Fibroblast of lung (primary cell): ENCODE results near the gene DCN. TPM values are rescaled to one million over a fixed set of nuclear protein-coding genes. Genes with fewer than 3 reads are reported as not detected.

Experiments used
- DNase-seq, 2 donors: peaks; one replicate each; pipeline versions ENCODE4 v3.0.0 to v3.0.0-alpha.2; 2010; ENCODE audit warnings: low read depth in 2 of 2
- H2AFZ ChIP-seq: 2 replicates; pipeline ENCODE4 v1.5.1; 2012; ENCODE audit warnings: low read length, control low read depth, inconsistent platforms
- H3K27ac ChIP-seq: 2 replicates; pipeline ENCODE4 v1.5.1; 2011; ENCODE audit warnings: low read length, control low read depth; ENCODE audit not compliant: insufficient read depth
- H3K27me3 ChIP-seq: 2 replicates; pipeline ENCODE4 v1.5.1; 2011; ENCODE audit warnings: mild to moderate bottlenecking, low read length; ENCODE audit not compliant: control insufficient read depth, insufficient read depth
- H3K36me3 ChIP-seq: 2 replicates; pipeline ENCODE4 v1.5.1; 2011; ENCODE audit warnings: low read length; ENCODE audit not compliant: control insufficient read depth, insufficient read depth
- H3K4me1 ChIP-seq: 2 replicates; pipeline ENCODE4 v1.5.1; 2011; ENCODE audit warnings: low read length; ENCODE audit not compliant: control insufficient read depth, insufficient read depth; ENCODE audit errors: extremely low read depth
- H3K4me2 ChIP-seq: 2 replicates; pipeline ENCODE4 v1.5.1; 2011; ENCODE audit warnings: low read length, control low read depth; ENCODE audit not compliant: insufficient read depth; ENCODE audit errors: extremely low read depth
- H3K4me3 ChIP-seq, 4 experiments: fragments of 200-600 bp in 1 of 4; sonication (generic) in 1 of 4; replicated peaks in 1 of 4; 2 replicates each; pipeline ENCODE4 v1.5.1; 2011 to 2016; ENCODE audit warnings: low read length in 4 of 4, low read depth in 3 of 4, mild to moderate bottlenecking in 3 of 4, control low read depth in 2 of 4, inconsistent platforms in 1 of 4, mixed read lengths in 1 of 4; ENCODE audit not compliant: insufficient read depth in 1 of 4; ENCODE audit errors: control extremely low read depth in 1 of 4
- H3K79me2 ChIP-seq: 2 replicates; pipeline ENCODE4 v1.5.1; 2012; ENCODE audit warnings: mild to moderate bottlenecking, low read length, inconsistent platforms; ENCODE audit not compliant: control insufficient read depth, insufficient read depth
- H3K9ac ChIP-seq: 2 replicates; pipeline ENCODE4 v1.5.1; 2011; ENCODE audit warnings: mild to moderate bottlenecking, low read length, control low read depth; ENCODE audit not compliant: insufficient read depth
- H3K9me3 ChIP-seq: 2 replicates; pipeline ENCODE4 v1.5.1; 2012; ENCODE audit warnings: low read depth, low read length; ENCODE audit not compliant: control insufficient read depth, insufficient read depth
- H4K20me1 ChIP-seq: 2 replicates; pipeline ENCODE4 v1.5.1; 2011; ENCODE audit warnings: low read length; ENCODE audit not compliant: control insufficient read depth, insufficient read depth; ENCODE audit errors: extremely low read depth
- CTCF ChIP-seq, 2 donors: IDR thresholded peaks in 1 of 2; conservative IDR thresholded peaks in 1 of 2; 1 replicate in 1 of 2; 2 replicates in 1 of 2; pipeline ENCODE4 v1.5.1; 2011 to 2012; ENCODE audit warnings: low read length in 2 of 2, control low read depth in 1 of 2, inconsistent platforms in 1 of 2, low read depth in 1 of 2, mild to moderate bottlenecking in 1 of 2
- EZH2 ChIP-seq: IDR thresholded peaks from 2 replicates; pipeline ENCODE4 v1.5.1; 2012; ENCODE audit warnings: low read length, control low read depth, mild to moderate bottlenecking; ENCODE audit errors: missing control alignments
- polyA plus RNA-seq, 2 donors: library from polyadenylated mRNA; depleted of rRNA in 1 of 2; stranded (reverse) in 1 of 2; unstranded in 1 of 2; fragments of >200 nt; gene quantifications; 2 replicates each; pipeline ENCODE4 v1.2.1, GENCODE V29; 2011 to 2012; ENCODE audit warnings: missing spikeins in 1 of 2
- total RNA-seq: library from RNA; depleted of rRNA; stranded (reverse); fragments of >200 nt; gene quantifications from 2 replicates; pipeline ENCODE4 v1.2.1, GENCODE V29; 2014

DCN gene
- total and polyA plus RNA-seq, 2 donors (not counting 1 experiment from before 2014, with no cell fraction given): 902 to 4,941 TPM

GRCh38 chr12:91155990-91156389, 26.6 kb downstream of the DCN start:
- no peaks in the 10 kb centered on the region for H4K20me1 ChIP-seq
- TF ChIP-seq CTCF (conservative IDR thresholded peaks at IDR 0.05 in 1 of 2, IDR thresholded peaks at IDR 0.05 in 1 of 2; ENCODE audit: low read depth in 1 of 2, low read length in 2 of 2) (no peak), EZH2 (no peak)
- no peak overlapping the region for H3K4me3 ChIP-seq
- no peaks in the 10 kb centered on the region for H3K4me1 ChIP-seq
- H3K27ac ChIP-seq: no peak overlapping the region
- DNase-seq: no peak
- H3K27me3 ChIP-seq: no peaks in the 10 kb centered on the region
- no peaks in the 10 kb centered on the region for H3K79me2 ChIP-seq
- H3K4me2 ChIP-seq: no peak overlapping the region
- H3K9ac ChIP-seq: no peak overlapping the region
- H3K9me3 ChIP-seq: no peaks in the 10 kb centered on the region
- H3K36me3 ChIP-seq: peaks cover 20% of the 10 kb centered on the region
- H2AFZ ChIP-seq: no peak overlapping the region

- H3K36me3 ChIP-seq: peaks cover 20% of the 10 kb centered on the region
- no peak for DNase-seq
Measured at GRCh38 chr12:91154131-91154530, 28.5 kb downstream of the DCN start.

GRCh38 chr12:91144053-91144452, 38.6 kb downstream of the DCN start:
- Histone ChIP-seq H3K79me2 (no peaks in the 10 kb centered on the region), H3K4me2 (no peak overlapping the region), H4K20me1 (no peaks in the 10 kb centered on the region), H3K9me3 (no peaks in the 10 kb centered on the region), H3K9ac (no peak overlapping the region), H3K36me3 (peaks cover 9% of the 10 kb centered on the region), H3K27ac (no peak overlapping the region), H3K4me1 (peaks cover 21% of the 10 kb centered on the region), H3K4me3 (no peak overlapping the region), H3K27me3 (no peaks in the 10 kb centered on the region), H2AFZ (no peak overlapping the region)
- no peak for TF ChIP-seq EZH2
- no peak for TF ChIP-seq CTCF (conservative IDR thresholded peaks at IDR 0.05 in 1 of 2, IDR thresholded peaks at IDR 0.05 in 1 of 2; ENCODE audit: low read depth in 1 of 2, low read length in 2 of 2)
- DNase-seq: peak; percentile 45 to 51

More at GRCh38 chr12:91154131-91154530, 28.5 kb downstream of the DCN start:
- Histone ChIP-seq H2AFZ (no peak overlapping the region), H3K27me3 (no peaks in the 10 kb centered on the region), H3K4me3 (no peak overlapping the region), H4K20me1 (no peaks in the 10 kb centered on the region), H3K4me2 (no peak overlapping the region), H3K9ac (no peak overlapping the region), H3K27ac (no peak overlapping the region), H3K4me1 (no peaks in the 10 kb centered on the region), H3K9me3 (no peaks in the 10 kb centered on the region), H3K79me2 (no peaks in the 10 kb centered on the region)
- no peak for TF ChIP-seq CTCF (conservative IDR thresholded peaks at IDR 0.05 in 1 of 2, IDR thresholded peaks at IDR 0.05 in 1 of 2; ENCODE audit: low read depth in 1 of 2, low read length in 2 of 2)
- TF ChIP-seq EZH2: no peak
